Coronary artery (tissue), 2 donors: Measurements from ENCODE around the gene ELAC1.

ENCODE experiments used
- DNase-seq: peaks from one replicate; pipeline ENCODE4 v3.0.0-alpha.2; 2017; ENCODE audit warnings: low spot score
- H3K27ac ChIP-seq, 2 donors: fragments of 200-600 bp; sonication (generic); one replicate each; pipeline ENCODE4 v1.5.1; 2016 to 2019
- H3K4me3 ChIP-seq: fragments of 200-600 bp; sonication (generic); 2 replicates; pipeline ENCODE4 v1.5.1; 2016; ENCODE audit warnings: mild to moderate bottlenecking, moderate library complexity
- TF ChIP-seq, protein P1 (sequence below): fragments of 200-600 bp; sonication (generic); IDR thresholded peaks from one replicate; pipeline ENCODE4 v1.5.1; 2019; ENCODE audit warnings: antibody characterized with exemption

Gene ELAC1

DNA sequence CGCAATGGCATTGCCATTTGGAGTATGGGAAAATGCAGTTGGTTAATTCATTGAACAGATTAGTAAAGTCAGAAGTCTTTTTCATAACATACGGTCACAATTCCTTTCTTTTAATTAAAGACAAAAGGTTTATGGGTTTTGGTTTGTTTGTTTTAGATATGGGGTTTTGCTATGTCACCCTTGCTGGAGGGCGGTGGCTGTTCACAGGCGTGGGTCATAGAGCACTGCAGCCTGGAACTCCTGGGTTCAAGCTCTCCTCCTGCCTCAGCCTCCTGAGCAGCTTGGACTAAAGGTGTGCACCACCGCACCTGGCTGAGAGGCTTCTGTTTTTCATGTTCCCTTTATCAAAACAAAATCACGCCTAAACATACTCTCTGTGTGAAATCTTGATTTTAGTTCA, 18.7 kb upstream of the ELAC1 start:
- no peak for DNase-seq
- TF ChIP-seq, protein P1, sequence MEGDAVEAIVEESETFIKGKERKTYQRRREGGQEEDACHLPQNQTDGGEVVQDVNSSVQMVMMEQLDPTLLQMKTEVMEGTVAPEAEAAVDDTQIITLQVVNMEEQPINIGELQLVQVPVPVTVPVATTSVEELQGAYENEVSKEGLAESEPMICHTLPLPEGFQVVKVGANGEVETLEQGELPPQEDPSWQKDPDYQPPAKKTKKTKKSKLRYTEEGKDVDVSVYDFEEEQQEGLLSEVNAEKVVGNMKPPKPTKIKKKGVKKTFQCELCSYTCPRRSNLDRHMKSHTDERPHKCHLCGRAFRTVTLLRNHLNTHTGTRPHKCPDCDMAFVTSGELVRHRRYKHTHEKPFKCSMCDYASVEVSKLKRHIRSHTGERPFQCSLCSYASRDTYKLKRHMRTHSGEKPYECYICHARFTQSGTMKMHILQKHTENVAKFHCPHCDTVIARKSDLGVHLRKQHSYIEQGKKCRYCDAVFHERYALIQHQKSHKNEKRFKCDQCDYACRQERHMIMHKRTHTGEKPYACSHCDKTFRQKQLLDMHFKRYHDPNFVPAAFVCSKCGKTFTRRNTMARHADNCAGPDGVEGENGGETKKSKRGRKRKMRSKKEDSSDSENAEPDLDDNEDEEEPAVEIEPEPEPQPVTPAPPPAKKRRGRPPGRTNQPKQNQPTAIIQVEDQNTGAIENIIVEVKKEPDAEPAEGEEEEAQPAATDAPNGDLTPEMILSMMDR, result no peak
- H3K27ac ChIP-seq, result no peak overlapping the region
- H3K4me3 ChIP-seq, result no peak overlapping the region

DNA sequence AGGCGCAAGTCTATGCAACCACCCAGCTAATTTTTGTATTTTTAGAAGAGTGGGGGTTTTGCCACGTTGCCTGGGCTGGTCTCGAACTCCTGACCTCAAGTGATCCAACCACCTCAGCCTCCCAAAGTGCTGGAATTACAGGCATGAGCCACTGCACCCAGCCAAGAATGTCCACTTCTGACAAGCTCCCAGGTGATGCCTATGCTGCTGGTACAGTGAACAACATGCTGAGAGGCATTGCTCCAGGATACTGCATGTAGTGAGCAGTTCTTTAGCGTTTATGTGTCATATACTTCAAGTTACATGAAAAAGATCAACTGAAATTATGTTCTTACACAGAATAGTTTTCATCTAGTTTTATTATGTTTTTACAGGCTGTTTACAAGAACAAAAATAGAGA, 17.2 kb upstream of the ELAC1 start:
- TF ChIP-seq, protein P1, result no peak

DNA sequence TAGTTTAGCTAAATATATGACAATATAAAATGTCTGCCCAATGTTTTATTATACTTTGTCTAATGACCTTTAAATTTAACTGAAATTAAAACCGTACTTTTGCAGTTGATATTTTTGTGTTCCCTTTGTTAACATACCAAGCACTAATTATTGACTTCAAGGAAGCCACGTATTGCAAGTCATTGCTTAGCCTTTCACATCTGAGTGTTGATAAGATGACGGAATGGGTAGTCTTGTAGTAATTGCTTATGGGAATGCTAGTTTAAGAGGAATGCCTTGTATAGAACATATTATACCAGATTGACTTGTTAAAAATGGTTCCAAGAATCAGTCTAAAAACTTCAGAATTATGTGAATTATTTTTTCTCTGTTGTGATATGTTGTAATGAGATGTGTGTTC, 14.0 kb upstream of the ELAC1 start:
- Histone ChIP-seq H3K4me3 (no peak overlapping the region), H3K27ac (no peak overlapping the region)
- TF ChIP-seq, protein P1, result no peak
- no peak for DNase-seq

More for the DNA sequence above, 17.2 kb upstream of the ELAC1 start:
- Histone ChIP-seq H3K27ac (no peak overlapping the region), H3K4me3 (no peak overlapping the region)
- DNase-seq, result no peak

DNA sequence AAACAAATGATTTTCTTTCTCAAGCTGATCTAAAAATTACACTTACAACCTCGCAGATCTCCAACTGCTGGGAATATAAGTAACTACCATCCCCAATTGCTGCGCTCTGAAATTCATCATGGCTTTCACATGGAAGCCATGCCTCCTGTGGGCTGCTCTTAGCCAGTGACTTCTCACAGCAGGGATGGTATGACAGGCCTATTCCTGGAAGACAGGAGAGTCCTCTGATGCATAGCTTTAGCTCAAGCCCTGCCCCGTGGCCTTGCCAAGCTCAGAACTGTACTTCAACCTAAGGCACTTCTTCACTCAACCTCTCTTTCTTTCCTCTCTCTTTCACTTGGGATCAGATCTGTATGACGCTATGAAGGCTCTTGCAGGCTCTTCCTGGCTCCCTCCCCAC, 12.6 kb upstream of the ELAC1 start:
- no peak overlapping the region for H3K27ac ChIP-seq
- no peak for DNase-seq
- TF ChIP-seq, protein P1, result no peak
- no peak overlapping the region for H3K4me3 ChIP-seq

DNA sequence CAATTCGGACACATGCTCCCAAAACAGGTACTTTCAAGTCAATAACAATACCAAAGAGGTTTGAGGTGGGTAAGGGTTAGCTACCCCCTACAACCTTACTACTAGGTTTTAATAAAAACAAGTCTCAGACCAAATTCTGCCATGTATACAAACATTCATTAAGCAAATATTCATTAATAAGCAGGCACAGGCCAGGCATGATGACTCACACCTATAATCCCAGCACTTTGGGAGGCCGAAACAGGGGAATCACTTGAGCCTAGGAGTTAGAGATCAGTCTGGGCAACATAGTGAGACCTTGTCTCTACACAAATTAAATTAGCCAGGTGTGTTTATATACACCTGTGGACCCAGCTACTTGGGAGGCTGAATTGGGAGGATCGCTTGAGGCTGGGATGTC, 11.7 kb upstream of the ELAC1 start:
- Histone ChIP-seq H3K27ac (no peak overlapping the region), H3K4me3 (no peak overlapping the region)
- no peak for DNase-seq
- TF ChIP-seq, protein P1, result no peak

DNA sequence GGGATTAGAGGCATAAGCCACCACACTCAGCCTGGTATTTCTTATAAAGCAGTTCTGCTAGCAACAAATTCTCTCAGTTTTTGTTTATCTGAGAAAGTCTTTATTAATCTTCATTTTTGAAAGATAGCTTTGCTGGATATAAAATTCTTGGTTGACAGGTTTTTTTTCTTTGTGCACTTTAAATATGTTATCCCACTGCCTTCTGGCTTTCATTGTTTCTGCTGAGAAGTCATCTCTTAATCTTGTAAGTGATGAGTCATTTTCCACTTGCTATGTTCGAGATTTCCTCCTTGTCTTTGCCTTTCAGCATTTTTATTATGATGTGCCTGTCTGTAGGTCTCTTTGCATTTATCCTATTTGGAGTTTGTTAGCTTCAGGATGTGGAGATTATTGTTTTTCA, 5.9 kb upstream of the ELAC1 start:
- TF ChIP-seq, protein P1, result no peak
- no peak for DNase-seq
- no peak overlapping the region for H3K4me3 ChIP-seq
- H3K27ac ChIP-seq, result no peak overlapping the region

DNA sequence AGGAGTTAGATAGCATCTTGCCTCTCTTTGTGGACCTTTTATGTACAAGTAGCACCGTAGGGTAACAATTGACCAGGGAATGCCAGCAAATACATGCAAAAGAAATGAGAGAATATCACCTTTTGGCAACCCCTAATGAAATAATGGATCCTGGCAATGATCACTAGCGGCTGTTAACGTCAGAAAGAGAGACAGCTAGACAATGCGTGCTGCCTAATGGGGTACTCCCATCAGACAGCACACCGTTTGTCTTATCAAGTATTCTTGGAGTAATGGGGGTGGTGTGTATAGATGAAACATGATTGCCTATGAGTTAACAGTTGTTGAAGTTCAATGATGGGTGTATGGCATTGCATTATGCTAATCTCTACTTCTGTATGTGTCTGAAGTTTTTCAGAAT, 1.6 kb downstream of the ELAC1 start:
- peak overlapping the region; percentile 91 for H3K4me3 ChIP-seq
- TF ChIP-seq, protein P1, result no peak
- DNase-seq, result no peak
- no peak overlapping the region for H3K27ac ChIP-seq
